ENCODE measurements around the gene ACOT7.

Gene ACOT7

DNA sequence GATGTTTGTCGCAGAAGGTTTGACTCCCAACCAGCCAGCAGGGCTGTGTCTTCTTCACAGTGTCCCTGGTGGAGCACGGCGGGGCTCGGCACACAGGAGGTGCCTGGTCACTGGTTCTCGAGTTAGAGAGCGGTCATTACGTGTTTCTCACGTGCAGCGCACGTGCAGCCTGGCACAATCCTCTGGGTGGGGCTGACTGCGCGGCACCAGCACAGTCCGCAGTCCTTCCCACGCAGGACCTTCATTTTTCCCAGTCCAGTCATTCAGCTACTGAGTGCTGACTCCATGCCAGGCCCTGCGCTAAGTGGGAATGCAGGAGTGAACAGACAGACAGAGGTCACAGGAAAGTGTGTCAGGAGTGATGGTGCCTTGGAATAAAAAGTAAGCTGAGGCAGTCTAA lies 86.5 kb downstream of the ACOT7 start:
- H3K4me3 ChIP-seq (ENCODE audit: low read depth, low read length): no peak overlapping the region
- no peak for DNase-seq (ENCODE audit: low read depth)
- TF ChIP-seq, protein P1, sequence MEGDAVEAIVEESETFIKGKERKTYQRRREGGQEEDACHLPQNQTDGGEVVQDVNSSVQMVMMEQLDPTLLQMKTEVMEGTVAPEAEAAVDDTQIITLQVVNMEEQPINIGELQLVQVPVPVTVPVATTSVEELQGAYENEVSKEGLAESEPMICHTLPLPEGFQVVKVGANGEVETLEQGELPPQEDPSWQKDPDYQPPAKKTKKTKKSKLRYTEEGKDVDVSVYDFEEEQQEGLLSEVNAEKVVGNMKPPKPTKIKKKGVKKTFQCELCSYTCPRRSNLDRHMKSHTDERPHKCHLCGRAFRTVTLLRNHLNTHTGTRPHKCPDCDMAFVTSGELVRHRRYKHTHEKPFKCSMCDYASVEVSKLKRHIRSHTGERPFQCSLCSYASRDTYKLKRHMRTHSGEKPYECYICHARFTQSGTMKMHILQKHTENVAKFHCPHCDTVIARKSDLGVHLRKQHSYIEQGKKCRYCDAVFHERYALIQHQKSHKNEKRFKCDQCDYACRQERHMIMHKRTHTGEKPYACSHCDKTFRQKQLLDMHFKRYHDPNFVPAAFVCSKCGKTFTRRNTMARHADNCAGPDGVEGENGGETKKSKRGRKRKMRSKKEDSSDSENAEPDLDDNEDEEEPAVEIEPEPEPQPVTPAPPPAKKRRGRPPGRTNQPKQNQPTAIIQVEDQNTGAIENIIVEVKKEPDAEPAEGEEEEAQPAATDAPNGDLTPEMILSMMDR (IDR thresholded peaks at IDR 0.05; ENCODE audit: low read depth, low read length, missing control alignments): no peak

DNA sequence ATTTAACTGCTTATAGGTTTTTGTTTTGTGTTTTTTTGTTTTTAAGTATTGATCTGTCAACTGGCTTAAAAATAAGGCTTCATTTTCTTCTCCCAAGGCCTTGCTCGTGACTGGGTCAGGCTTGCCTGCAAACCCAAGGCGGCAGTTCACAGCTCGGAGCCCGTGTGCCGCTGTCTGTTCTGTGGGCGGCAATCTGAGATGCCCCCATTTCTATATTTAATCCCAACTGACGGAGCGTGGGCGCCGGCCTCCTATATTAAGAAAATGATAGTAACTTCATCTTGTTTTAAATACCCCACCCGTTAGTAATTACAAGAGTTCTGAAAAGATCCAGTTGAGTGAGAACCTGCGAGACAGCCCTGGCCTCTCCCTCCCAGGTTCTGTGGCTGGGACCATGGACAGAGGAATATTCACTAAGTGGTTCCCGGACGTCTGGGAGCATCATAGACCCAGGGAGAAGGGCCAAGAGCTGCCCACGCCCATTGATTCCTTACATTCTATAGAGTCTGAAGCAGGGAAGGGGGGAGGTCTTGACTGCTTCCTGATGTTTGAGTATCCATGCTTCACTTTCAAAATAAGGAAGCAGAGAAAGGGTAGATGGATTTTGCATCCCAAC lies 90.1 kb downstream of the ACOT7 start:
- TF ChIP-seq, protein P1 (IDR thresholded peaks at IDR 0.05; ENCODE audit: low read depth, low read length, missing control alignments): no peak
- no peak overlapping the region for H3K4me3 ChIP-seq (ENCODE audit: low read depth, low read length)
- no peak for DNase-seq (ENCODE audit: low read depth)

DNA sequence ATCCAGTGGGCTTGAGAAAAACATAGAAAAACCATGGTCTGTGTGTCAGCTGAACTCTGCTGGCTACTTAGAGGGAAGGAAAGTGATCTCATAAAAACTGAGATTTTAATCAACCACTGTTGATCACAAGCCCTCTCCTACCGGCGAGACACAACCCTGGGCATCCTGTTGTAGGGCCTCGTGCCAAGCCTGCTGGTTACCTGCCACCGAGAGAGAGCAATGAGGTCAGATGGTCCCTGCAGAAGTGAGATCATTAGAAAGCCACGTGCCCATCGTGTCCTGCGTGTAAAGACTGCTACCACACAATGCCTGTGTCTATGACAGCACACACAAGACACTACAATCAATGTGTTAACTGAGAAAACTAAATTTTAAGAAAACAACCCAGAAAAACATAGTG lies 91.0 kb downstream of the ACOT7 start:
- H3K4me3 ChIP-seq (ENCODE audit: low read depth, low read length): no peak overlapping the region
- DNase-seq (ENCODE audit: low read depth): no peak
- TF ChIP-seq, protein P1 (IDR thresholded peaks at IDR 0.05; ENCODE audit: low read depth, low read length, missing control alignments): no peak

DNA sequence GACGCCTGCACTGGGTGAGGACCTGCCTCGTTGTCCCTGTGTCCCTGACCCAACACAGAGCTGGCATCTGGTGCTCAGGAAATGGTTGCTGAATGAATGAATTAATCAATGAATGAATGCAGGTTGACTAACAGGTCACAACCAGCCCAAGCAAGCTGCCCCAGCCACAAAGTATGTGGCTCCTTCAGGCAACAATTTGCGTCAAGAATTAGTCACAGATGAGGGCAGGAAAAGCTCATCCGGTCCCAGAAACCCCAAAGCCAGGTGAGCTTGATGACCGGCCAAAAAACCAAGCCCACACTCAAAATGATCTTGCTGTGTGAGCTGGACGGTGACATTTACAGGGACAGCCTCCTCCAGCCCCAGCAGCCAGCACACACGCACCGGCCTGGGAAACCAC lies 92.0 kb downstream of the ACOT7 start:
- no peak for DNase-seq (ENCODE audit: low read depth)
- H3K4me3 ChIP-seq (ENCODE audit: low read depth, low read length): no peak overlapping the region
- TF ChIP-seq, protein P1 (IDR thresholded peaks at IDR 0.05; ENCODE audit: low read depth, low read length, missing control alignments): no peak

DNA sequence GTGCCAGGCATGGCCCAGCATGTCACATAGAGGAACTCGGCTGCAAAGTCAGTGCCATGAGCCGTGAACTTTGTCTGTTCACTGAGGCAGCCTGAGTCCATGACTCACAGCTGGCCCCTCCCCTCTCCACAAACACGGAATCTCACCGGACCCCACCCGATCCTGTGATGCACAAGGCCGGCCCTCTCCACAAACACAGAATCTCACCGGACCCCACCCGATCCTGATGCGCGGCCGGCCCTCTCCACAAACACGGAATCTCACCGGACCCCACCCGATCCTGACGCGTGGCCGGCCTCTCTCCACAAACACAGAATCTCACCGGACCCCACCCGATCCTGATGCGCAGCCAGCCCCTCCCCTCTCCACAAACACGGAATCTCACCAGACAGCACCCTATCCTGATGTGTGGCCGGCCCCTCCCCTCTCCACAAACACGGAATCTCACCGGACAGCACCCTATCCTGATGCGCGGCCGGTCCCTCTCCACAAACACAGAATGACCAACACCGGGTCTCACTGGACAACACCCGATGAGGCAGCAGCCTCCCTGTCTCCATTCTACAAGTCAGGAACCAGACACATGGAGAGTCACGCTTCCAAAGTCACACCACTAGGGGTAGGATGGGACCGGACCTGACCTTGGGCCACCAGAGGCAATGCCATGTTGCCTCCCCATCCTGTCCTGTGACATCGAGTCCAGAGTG lies 93.1 kb downstream of the ACOT7 start:
- DNase-seq (ENCODE audit: low read depth): no peak
- TF ChIP-seq, protein P1 (IDR thresholded peaks at IDR 0.05; ENCODE audit: low read depth, low read length, missing control alignments): no peak
- H3K4me3 ChIP-seq (ENCODE audit: low read depth, low read length): no peak overlapping the region

DNA sequence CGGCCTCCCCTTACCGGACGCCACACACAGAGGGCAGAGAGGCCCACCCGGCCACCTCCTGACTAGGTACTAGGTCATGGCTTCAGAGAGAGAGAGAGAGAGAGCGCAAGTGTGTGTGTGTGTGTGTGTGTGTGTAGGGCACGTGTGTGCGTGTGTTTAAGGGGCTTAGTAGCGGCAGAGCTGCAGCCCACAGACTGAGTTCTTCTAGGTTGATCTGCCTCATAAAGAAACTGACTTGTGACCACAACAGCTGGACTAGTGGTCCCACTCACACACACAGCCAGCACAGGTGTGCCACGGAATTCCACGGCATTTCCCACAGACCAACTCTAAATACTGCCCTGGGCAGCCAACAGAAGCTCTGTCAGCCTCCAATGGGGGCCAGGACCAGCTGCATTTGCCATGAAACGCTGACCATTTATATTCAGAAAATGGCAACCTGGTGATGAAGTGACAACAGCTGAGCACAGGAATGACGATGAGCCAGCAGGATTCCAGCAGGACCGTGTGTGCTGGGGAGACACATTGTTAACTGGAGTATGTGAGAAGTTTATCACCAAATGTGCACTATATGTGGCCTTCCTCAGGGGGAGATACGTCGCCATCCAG lies 93.9 kb downstream of the ACOT7 start:
- no peak for DNase-seq (ENCODE audit: low read depth)
- H3K4me3 ChIP-seq (ENCODE audit: low read depth, low read length): no peak overlapping the region
- TF ChIP-seq, protein P1 (IDR thresholded peaks at IDR 0.05; ENCODE audit: low read depth, low read length, missing control alignments): no peak
